Activated CD4-positive, alpha-beta T cell treated with anti-CD3 and anti-CD28 coated beads, Interleukin-2, amount 50 U/mL, for 1 hour (primary cell): Measurements from ENCODE around the gene COL18A1.

ENCODE experiments used
- DNase-seq: peaks from one replicate; pipeline ENCODE4 v3.0.0-alpha.2; 2020

The COL18A1 gene

DNA sequence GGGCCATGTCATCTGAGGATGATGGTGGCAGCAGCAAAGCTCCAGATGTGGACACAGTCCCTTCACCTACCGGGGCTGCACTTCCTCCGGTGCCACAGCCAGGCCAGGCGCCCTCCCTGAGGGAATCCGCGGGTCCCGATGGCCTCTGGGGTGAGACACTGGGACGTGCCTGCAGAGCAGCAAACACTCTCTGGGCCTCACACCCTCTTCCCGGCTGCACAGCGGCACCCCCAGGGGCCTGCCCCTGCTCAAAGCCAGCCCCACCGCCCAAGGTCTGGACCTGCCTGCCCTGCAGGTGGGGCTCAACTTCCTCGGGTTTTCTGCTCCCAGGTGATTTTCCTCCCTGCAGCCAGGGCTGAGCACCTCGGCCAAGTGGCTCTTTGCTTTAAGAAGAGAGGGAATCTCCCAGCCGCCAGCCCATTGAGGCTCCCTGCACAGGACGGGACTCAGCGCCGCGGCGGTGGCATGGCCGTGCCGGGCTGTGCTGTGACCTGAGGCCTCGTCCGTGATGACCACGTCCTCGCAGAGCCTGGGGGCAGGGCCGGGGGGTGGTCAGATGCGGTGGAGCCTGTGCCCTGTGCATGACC, 21.3 kb upstream of the COL18A1 start:
- no peak for DNase-seq

DNA sequence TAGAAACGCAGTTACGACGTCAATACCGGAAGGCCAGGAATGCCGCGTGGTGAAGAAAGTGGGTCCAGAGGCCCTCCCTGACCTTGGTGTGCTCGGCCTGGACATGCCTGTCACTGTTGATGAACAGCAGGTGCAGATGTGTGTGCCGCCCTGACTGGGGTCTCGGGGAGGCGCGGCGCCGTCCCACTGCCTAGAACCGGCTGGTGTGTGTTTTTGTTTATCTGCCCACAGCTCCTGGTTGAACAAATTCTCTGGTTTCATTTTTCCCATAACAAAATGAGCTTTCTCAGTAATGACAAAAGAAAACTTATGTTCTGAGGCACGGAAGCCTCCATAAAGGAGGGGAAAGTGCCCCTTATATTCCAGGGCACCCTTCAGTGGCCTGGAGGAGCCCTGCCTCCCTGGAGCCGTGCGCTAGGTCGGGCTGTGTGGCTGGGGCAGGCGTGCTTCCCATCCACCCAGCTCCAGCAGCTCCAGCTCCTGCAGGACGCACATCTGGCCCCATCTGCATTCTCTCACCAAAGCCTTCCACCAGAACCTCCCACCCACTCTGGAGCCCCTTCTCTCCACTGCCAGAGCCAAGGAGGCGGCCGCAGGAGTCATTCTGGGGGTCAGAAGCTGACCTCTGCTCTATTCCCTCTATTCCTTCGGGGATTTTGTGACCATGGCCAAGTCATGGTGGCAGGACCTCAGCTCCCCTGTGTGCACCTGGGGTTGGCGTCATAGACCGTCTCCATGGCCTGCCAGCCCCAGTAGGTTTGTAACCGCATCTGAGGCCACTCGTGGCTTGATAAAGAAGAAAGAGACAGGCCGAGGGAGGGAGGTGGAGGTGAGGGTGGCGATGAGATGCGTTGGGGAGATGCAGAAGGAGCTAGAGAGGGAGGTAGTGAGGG, 20.1 kb upstream of the COL18A1 start:
- DNase-seq: no peak

DNA sequence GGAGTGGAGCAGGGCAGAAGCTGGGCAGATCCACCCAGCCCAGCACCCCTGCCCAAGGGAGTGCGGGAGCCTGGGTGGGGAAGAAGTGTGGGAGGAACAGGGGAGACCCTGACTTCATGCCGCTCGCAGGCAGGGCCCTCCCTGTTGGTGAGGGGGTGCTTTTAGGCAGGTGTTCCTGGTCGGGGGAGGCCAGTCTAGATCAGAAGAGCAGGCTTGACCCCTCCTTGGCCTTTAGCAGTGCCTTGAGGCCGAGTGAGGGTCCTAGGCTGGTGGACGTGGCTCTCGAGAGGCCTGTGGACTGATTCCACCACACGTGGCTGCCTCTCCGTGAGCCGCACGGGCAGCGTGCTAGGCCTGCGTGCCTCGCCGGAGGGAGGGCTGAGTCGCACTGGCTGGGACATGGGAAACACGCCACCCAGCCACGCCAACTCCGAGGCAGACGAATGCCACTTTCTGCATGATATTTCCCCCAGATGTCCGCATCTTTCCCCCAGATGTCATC, 19.4 kb upstream of the COL18A1 start:
- no peak for DNase-seq

DNA sequence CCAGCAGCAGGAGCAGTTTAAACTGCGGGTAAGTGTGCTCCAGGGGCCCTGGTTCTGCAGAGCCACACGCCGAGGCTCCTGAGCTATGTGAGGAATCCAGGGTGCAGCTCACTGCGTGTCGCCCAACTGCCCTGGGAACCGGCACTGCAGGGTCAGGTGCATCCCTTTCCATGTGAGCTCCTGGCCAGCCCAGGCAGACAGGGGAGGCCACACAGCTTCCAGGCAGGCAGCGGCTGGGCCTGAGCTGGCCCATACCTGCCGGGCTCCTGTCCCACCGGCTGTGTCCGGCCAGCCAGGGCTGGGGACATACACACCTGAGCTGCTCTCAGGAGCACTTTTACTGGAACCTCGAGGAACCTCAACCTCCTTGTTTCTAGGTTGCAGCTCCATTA, 18.6 kb upstream of the COL18A1 start:
- DNase-seq: no peak

DNA sequence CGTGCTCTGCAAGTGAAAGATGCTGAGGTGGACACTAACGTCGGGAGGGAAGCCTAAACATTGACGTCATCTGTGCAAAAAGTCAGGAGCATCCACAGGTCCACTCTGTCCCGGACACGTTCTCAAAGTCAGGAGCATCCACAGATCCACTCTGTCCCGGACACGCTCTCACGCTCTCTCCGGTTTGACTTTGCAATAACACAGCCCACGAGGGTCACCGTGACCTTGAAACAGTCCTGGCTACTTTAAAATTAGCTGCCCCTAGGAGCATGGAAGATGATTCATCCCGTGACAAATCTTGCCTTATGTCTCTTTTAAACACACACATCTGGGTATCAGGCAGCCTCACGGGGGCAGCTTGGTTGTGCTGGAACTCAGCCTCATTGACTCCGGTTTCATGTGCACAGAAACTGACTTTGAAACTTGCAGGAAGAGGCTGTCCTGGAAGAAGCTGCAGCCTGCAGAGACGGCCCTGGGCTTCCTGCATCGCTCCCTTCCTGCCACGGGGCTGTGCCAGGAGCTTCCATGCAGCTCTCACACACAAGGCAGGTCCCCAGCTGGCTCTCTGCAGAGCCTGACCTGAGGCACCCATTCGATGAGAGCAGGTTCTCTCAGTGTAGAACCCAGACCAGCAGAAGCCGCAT, 18.1 kb upstream of the COL18A1 start:
- DNase-seq: no peak

DNA sequence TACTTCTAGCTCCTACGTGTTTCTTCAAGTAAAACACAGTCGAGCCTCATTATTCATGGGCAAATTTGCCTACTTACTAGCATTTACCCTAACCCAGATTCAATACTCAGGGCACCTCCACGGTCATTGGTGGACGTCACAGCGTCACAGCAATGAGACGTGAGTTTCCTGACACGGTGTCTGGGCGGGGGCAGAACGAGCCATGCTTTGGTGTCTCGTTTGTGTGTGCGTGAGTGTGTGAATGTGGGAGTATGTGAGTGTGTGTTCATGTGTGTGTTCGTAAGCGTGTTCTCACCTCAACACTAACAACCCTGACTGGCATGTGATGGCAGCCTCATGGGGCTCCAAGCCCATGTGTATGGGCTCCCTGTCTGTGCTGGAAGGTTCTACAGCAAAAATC, 17.5 kb upstream of the COL18A1 start:
- DNase-seq: no peak

DNA sequence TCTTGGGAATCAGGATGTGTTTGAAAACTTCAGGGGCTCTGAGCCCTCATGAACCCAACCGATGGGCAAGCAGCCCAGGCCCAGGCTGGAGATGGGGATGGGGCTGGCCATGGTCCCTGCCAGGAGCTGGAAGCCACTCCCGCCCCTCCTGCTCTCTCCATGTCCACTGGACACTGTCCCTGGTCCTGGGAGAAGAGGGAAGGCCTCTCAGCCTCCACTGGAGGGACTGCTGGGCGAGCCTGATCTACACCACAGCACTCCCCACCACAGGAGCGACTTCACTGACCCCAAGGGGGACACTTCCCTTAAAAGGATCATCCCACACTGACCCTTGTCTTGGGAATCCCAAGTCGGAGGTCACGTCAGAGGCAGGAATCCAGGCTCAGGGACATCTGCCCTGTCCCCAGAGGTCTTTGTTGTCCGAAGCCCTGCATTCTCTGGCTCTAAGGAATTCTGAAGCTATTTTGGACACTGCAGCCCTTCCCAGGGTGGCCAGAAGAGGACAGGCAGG, 16.9 kb upstream of the COL18A1 start:
- no peak for DNase-seq

DNA sequence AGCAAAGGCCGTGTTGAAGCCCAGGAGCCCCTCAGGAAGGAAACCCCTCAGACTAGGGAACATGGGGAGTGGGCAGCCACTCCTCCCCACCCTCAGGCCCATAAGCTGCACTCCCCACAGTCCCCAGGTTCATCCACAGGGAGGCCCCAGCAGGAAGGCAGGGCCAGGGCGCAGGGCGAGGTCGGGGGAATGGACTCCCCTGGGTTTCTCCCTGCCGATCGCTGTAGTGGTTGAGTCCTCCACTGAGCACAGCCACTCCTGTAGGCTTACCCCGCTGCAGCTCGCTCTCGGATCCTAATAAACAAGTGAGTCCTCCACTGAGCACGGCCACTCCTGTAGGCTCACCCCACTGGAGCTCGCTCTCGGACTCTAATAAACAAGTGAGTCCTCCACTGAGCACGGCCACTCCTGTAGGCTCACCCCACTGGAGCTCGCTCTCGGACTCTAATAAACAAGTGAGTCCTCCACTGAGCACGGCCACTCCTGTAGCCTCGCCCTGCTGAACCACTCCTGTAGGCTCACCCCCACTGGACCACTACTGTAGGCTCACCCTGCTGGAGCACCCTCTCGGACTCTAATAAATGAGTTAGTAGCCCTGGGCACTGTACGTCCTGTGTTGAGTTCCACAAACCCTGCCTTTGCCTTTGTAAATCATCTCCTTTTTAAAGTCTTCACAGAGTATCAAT, 16.2 kb upstream of the COL18A1 start:
- DNase-seq: no peak

DNA sequence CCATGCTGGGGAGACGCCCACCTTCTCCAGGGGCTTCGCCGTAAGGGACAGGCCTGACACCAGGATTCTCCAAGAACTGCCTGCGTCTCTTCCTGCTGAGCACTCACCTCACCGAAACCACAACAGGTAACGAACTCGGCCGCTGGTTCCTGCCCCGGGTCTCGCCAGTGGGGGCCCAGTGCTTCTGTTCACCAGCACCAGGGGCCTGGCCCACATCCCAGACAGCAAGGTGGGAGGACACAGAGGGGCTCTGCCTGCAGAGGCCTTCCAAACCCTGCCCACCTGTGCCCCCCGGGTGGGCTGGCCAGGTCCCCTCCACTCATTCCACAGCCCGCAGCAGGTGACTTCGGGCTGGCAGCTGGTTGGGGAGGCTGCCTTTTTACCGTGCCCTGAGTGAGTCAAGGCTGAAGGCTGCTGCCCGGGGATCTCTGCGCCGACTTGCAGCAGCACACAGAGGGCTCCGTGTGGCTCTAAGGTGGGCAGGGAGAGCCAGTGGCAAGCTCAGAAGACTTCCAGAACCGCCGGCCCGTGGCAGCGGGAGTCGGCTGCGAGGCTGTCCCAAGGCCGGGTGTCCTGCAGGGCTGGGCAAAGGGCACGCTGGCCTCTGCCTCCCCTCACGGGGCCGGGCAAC, 14.7 kb upstream of the COL18A1 start:
- DNase-seq: no peak

DNA sequence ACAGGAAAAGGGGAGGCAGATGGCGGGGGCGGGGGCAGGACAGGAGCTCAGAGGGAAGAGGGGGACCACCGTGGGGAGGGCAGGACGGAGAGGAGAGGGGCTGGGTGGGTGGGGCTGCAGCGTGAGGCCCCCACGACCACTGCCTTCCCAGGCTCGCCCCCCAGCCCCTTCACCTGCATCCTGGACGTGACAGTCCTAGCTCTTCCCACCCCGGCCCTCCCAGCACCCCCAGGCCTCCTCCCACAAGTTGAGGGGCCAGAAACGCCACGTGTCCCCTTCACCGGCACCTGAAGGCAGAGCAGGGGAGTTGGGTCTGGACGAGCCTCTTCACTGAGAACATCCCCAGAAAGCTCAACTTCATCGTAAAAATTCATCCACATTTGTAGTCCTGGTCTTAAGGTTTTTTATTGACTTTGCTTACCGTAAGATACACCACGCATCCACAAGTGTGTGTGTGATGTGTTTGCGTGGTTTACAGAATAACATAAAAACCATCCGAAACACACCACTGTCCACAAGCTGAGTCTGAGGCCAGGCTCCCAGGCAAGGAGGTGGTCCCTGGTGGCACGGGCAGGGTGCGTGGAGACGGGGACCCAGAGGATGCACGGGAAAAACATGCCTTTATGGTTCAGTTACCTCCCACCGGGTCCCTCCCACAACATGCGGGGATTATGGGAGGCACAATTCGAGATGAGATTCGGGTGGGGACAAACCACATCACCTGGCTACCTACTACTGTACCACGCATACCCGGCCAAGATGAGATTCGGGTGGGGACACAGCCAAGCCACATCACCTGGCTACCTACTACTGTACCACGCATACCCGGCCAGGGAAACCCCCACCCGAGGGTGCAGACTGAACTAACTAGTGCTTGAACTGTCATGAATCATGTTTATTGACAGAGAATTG, 13.9 kb upstream of the COL18A1 start:
- DNase-seq: no peak

DNA sequence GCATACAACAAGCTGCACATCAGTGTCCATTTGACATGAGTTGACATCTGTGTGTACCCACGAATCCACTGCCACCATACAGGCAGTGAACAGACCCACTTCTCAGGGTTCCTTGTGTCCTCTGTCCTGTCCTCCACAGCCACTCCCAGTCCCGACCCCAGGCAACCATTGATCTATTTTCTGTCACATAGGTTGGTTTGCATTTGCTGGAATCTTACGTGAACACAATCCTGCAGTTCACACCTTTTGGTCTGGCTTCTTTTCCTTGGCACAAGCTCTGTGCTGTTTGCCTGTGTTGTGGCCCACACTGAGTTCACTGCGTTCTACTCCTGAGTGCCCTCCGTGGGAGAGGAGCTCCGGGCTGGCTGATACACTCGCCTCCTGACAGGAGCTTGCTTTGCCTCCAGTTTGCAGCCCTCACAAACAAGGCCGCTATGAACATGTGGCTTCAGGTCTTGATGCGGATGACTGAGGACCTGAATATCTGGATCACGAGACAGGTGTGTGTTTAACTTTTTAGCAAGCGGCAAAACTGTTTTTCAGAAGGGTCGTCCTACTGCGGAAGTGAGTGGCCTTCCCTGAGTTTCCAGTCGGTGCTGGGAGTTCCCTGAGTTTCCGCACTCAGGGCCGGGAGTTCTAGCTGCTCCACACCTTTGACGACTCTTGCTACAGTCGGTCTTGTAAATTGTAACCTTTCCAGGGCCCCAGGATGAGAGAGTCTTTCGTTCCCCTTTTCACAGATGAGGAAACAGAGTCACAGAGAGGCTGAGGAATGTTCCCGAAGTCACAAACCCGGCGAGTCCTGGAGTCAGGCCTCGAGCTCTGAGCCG, 13.0 kb upstream of the COL18A1 start:
- no peak for DNase-seq

DNA sequence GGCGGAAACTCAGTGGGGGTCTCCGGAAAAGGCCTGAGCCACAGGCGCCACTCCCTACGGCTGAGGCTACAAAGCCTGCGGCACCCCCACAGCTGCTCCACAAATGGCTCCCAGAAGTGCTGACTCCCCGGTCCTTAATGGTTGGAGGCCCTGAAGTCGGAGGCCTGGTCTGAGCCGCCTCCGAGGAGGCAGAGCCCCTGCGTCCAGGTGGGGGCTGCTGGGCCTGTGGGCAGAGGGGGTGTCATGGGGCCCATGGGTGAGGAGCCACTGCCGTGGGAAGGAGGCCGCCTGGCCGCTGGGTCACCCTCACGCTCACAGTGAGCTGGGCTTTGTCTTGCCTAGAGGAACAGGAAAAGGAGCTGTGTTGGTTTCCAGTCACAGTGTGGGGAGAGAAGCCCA, 12.4 kb upstream of the COL18A1 start:
- DNase-seq: no peak

DNA sequence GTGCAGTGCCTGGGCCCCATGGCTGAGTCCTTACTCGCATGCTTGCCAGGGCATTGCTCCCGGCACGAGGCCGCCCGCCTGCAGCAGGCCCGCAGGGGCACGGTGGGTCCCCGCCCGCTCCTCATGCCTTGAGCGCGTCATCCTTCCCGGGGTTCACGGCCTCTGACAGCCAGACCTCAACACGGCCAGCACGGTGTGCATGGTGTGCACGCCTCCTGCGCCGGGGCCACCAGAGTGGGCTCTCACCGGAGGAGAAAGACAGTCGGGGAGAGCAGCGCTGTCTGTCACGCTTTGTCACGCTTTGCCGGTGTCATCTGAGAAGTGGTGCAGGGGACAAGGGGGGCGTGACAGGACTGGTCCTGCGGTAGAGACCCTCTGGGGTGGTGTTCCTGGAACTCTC, 11.9 kb upstream of the COL18A1 start:
- no peak for DNase-seq

DNA sequence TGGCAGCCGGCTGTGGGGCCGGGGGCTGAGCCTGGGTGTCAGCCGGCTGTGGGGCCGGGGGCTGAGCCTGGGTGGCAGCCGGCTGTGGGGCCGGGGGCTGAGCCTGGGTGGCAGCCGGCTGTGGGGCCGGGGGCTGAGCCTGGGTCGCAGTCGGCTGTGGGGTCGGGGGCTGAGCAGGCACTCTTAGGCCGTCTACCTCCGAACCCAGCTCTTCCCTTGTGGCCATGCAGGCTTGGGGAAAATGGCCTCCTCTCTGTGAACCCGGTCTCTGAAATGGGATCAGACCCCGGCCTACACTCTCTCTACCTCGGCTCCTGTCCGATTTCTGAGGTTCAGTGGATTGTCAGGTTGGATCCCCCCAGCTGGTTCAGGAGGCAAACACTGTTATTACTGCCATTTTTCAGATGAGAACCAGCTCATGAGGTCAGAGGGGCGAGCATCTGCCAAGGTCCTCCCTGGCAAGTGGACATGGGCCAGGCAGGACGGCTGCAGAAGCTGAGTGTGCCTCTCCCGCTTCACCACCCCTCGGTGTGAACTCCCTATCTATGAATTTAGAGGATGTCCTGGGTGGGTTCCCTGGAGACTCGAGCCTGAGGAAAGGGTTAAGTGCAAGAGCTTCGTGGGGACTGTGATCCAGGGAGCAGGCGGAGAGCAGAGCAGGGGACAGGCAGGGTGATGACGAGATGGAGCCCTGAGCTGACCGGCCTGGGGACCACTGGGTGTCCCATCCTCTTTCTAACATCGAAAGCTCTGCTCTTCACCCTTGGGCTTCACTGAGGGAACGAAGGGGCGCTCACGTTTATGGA, 10.9 kb upstream of the COL18A1 start:
- DNase-seq: no peak

DNA sequence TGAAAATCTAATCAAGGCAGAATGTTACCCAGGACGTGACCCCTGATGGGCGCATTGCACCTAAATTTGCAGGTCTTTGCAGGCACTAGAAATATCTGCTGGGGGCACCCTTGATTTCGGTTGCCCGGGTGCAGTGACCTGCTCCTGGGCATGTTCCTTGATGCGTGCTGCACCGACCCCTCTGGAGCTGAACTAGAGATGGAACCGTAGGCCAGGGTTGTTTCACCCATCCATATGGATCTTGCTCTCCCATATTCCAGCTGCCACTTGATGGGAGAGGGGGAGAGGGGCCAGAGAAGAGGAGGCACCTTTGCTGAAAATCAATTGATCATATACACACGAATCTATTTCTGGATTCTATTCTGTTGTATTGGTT, 8.4 kb upstream of the COL18A1 start:
- DNase-seq: no peak

DNA sequence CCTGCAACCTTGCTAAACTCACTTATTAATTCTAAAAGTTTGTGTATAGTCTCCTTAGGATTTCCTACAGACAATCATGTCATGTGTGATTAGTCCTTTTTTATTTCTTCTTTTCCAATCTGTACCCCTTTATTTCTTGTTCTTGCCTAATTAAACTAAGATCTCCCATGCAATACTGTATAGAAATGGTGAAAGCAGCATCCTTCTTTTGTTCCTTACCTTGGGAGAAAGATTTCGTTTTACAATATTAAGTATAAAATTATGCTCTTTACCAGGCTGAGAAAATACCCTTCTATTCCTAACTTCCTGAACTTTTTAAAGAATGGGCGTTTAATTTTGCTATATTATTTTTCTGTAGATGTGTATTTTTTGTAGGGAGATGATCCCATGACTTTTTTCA, 7.6 kb upstream of the COL18A1 start:
- DNase-seq: no peak

DNA sequence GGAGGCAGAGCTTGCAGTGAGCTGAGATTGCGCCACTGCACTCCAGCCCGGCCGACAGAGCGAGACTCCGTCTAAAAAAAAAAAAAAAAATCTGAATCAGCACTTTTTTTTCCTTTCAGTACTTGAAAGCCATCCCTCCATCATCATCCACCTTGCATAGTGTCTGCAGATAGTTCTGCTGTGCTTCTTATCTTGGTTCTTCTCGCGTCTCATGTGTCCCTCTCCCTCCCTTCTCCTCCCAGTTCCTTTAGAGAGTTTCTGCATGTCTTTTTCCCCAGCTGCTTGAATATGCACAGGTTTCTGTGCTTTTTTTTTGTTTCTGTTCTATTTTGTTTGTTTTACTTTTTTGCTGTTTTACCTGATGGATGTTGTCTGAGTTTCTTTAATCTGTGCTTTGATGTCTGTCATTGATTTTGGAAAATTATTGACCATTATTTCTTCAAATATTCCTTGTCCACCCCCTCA, 3.9 kb upstream of the COL18A1 start:
- no peak for DNase-seq

DNA sequence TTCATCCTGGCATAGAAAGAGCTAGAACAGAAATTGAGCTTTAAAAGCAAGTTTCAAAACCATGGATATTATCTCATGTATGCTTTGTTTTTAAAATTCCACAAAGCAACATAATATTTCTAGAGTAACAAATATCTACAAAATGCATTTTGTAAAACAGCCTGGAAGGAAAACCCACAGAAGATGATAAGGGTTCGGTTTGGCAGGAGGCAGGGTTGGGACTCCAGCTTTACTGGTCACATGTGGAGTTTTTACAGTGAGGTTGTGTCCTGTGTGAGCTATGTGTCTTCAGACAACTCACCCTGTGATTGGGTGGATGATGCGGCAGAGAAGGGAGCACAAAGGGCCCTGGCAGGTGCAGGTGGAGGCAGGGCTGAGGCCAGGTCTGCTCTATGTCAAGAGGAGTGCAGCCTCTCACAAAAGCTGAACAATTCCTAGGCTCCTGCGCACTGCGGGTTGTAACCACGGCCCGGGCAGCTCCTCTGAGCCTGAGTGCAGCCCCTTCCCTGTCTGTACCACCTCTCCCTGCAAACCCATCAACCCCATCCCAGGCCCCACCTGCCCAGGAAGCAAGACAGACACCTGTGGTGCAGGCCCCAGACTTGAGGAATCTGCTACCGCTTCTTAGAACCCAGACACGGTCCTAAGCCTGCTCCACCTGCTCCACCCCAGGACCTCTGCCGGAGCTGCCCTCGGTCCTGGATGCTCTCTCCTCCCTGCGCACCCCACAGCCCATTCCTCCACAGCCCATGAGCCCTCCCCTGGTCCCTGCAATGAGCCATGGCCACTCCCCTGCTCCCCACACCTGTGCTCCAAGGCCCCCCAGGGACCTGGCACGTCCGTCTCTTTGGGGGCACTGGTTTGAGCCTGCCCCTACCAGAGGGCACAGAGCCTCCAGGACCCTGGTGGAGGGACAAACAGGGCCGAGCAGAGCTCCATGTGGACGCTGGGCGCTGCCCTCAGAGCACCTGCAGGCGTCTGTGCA, 2.8 kb upstream of the COL18A1 start:
- DNase-seq: no peak
